Mesendoderm (in vitro differentiated cells): Measurements from ENCODE around the gene HMCN1.

Source experiments
- DNase-seq: peaks from one replicate; pipeline ENCODE4 v3.0.0; 2013
- H2AK5ac ChIP-seq: 2 replicates; pipeline ENCODE4 v1.6.1; 2013; ENCODE audit warnings: low read length, inconsistent platforms
- H2BK120ac ChIP-seq: 2 replicates; pipeline ENCODE4 v1.6.1; 2013; ENCODE audit warnings: low read depth, mild to moderate bottlenecking, low read length, moderate library complexity, mixed read lengths
- H2BK15ac ChIP-seq: replicated peaks from 2 replicates; pipeline ENCODE4 v1.6.1; 2013; ENCODE audit warnings: low read depth, mild to moderate bottlenecking, moderate library complexity
- H2BK5ac ChIP-seq: 2 replicates; pipeline ENCODE4 v1.6.1; 2013; ENCODE audit warnings: low read length, inconsistent platforms
- H3K18ac ChIP-seq: 2 replicates; pipeline ENCODE4 v1.6.1; 2013; ENCODE audit warnings: mild to moderate bottlenecking, low read length, mixed read lengths
- H3K23ac ChIP-seq: one replicate; pipeline ENCODE4 v1.6.1; 2013; ENCODE audit warnings: low read length
- H3K27ac ChIP-seq: 2 replicates; pipeline ENCODE4 v1.5.1; 2013; ENCODE audit warnings: low read depth, mild to moderate bottlenecking, inconsistent platforms, low read length, moderate library complexity
- H3K27me3 ChIP-seq: 2 replicates; pipeline ENCODE4 v1.6.1; 2013; ENCODE audit warnings: low read length, control low read depth, mild to moderate bottlenecking, inconsistent platforms; ENCODE audit not compliant: insufficient read depth, poor library complexity
- H3K36me3 ChIP-seq: 2 replicates; pipeline ENCODE4 v1.6.1; 2013; ENCODE audit warnings: low read length, inconsistent platforms; ENCODE audit not compliant: control insufficient read depth, insufficient read depth
- H3K4ac ChIP-seq: one replicate; pipeline ENCODE4 v1.6.1; 2013; ENCODE audit warnings: low read depth, mild to moderate bottlenecking, low read length, moderate library complexity
- H3K4me1 ChIP-seq: 2 replicates; pipeline ENCODE4 v1.6.1; 2013; ENCODE audit warnings: low read depth, low read length, inconsistent platforms; ENCODE audit not compliant: control insufficient read depth
- H3K4me2 ChIP-seq: 2 replicates; pipeline ENCODE4 v1.6.1; 2013; ENCODE audit warnings: low read length
- H3K4me3 ChIP-seq: 2 replicates; pipeline ENCODE4 v1.5.1; 2013; ENCODE audit warnings: mild to moderate bottlenecking, low read length
- H3K56ac ChIP-seq: one replicate; pipeline ENCODE4 v1.6.1; 2013; ENCODE audit warnings: low read length
- H3K79me1 ChIP-seq: 2 replicates; pipeline ENCODE4 v1.6.1; 2013; ENCODE audit warnings: low read length, inconsistent platforms
- H3K79me2 ChIP-seq: 2 replicates; pipeline ENCODE4 v1.6.1; 2013; ENCODE audit warnings: mild to moderate bottlenecking, low read length; ENCODE audit not compliant: control insufficient read depth, insufficient read depth
- H3K9ac ChIP-seq: 2 replicates; pipeline ENCODE4 v1.6.1; 2013; ENCODE audit warnings: low read length, inconsistent platforms
- H4K5ac ChIP-seq: one replicate; pipeline ENCODE4 v1.6.1; 2013; ENCODE audit warnings: low read length
- H4K8ac ChIP-seq: one replicate; pipeline ENCODE4 v1.6.1; 2013; ENCODE audit warnings: low read depth, mild to moderate bottlenecking, control low read depth, low read length, moderate library complexity
- WGBS: extraction: QIAGEN DNeasy Blood & Tissue Kit; methylation state at CpG from one replicate; pipeline ENCODE4 v1.1.7; 2013; ENCODE audit warnings: low lambda C conversion rate, missing lambda C conversion rate; ENCODE audit not compliant: insufficient coverage; ENCODE audit errors: extremely low coverage; 5-methylcytosine and 5-hydroxymethylcytosine counted together

The HMCN1 gene

GRCh38 chr1:186164773-186165172 lies 430.6 kb downstream of the HMCN1 start:
- Histone ChIP-seq H3K79me2 (no peaks in the 10 kb centered on the region), H2BK120ac (no peak overlapping the region), H3K4me3 (no peak overlapping the region), H2AK5ac (no peak overlapping the region), H3K4me2 (no peak overlapping the region), H4K5ac (no peak overlapping the region), H3K23ac (no peak overlapping the region), H3K27ac (no peak overlapping the region), H3K9ac (no peak overlapping the region), H3K27me3 (no peaks in the 10 kb centered on the region), H2BK15ac (no peak overlapping the region), H3K18ac (no peak overlapping the region), H3K79me1 (no peaks in the 10 kb centered on the region), H3K56ac (no peak overlapping the region), H3K4me1 (no peaks in the 10 kb centered on the region), H3K4ac (no peak overlapping the region), H4K8ac (no peak overlapping the region), H3K36me3 (no peaks in the 10 kb centered on the region), H2BK5ac (no peak overlapping the region)
- no CpG with 5 or more reads among the region's 3 CpGs for WGBS
- DNase-seq = no peak

- WGBS = no CpG with 5 or more reads among the region's 1 CpG
- no peaks in the 10 kb centered on the region for H3K79me1 ChIP-seq
- no peak for DNase-seq
- no peak overlapping the region for H3K56ac ChIP-seq
- H4K8ac ChIP-seq = no peak overlapping the region
- no peak overlapping the region for H4K5ac ChIP-seq
- no peak overlapping the region for H3K4me2 ChIP-seq
- H2BK120ac ChIP-seq = no peak overlapping the region
- no peak overlapping the region for H2BK5ac ChIP-seq
- no peaks in the 10 kb centered on the region for H3K27me3 ChIP-seq
- H3K18ac ChIP-seq = no peak overlapping the region
- no peak overlapping the region for H3K9ac ChIP-seq
- no peaks in the 10 kb centered on the region for H3K4me1 ChIP-seq
- no peak overlapping the region for H3K4ac ChIP-seq
- H3K27ac ChIP-seq = no peak overlapping the region
- no peak overlapping the region for H3K23ac ChIP-seq
- no peak overlapping the region for H2AK5ac ChIP-seq
- H3K79me2 ChIP-seq = no peaks in the 10 kb centered on the region
- no peaks in the 10 kb centered on the region for H3K36me3 ChIP-seq
- H3K4me3 ChIP-seq = no peak overlapping the region
- no peak overlapping the region for H2BK15ac ChIP-seq
Observed at GRCh38 chr1:186165303-186165702, 431.1 kb downstream of the HMCN1 start.

GRCh38 chr1:186167096-186167668 lies 433.0 kb downstream of the HMCN1 start:
- Histone ChIP-seq H3K9ac (no peak overlapping the region), H3K79me2 (no peaks in the 10 kb centered on the region), H3K23ac (no peak overlapping the region), H3K4me1 (no peaks in the 10 kb centered on the region), H3K4me3 (no peak overlapping the region), H3K4ac (no peak overlapping the region), H4K5ac (no peak overlapping the region), H3K79me1 (no peaks in the 10 kb centered on the region), H4K8ac (no peak overlapping the region), H2BK5ac (no peak overlapping the region), H3K4me2 (no peak overlapping the region), H3K27me3 (no peaks in the 10 kb centered on the region), H3K18ac (no peak overlapping the region), H2BK15ac (no peak overlapping the region), H3K36me3 (no peaks in the 10 kb centered on the region), H2AK5ac (no peak overlapping the region), H2BK120ac (no peak overlapping the region), H3K56ac (no peak overlapping the region), H3K27ac (no peak overlapping the region)
- DNase-seq = no peak
- no CpG with 5 or more reads among the region's 5 CpGs for WGBS

- Histone ChIP-seq H4K8ac (no peak overlapping the region), H3K27me3 (no peaks in the 10 kb centered on the region), H3K18ac (no peak overlapping the region), H2BK15ac (no peak overlapping the region), H2BK5ac (no peak overlapping the region), H3K56ac (no peak overlapping the region), H3K23ac (no peak overlapping the region), H3K4ac (no peak overlapping the region), H2BK120ac (no peak overlapping the region), H2AK5ac (no peak overlapping the region), H3K79me2 (no peaks in the 10 kb centered on the region), H4K5ac (no peak overlapping the region), H3K79me1 (no peaks in the 10 kb centered on the region), H3K9ac (no peak overlapping the region), H3K36me3 (no peaks in the 10 kb centered on the region), H3K4me3 (no peak overlapping the region), H3K4me1 (no peaks in the 10 kb centered on the region), H3K4me2 (no peak overlapping the region), H3K27ac (no peak overlapping the region)
- no CpG with 5 or more reads among the region's 4 CpGs for WGBS
- DNase-seq = peak; percentile 8
Observed at GRCh38 chr1:186175588-186175987, 441.4 kb downstream of the HMCN1 start.

- H3K9ac ChIP-seq = no peak overlapping the region
- no CpG with 5 or more reads among the region's 5 CpGs for WGBS
- H3K56ac ChIP-seq = no peak overlapping the region
- no peak for DNase-seq
- no peak overlapping the region for H2AK5ac ChIP-seq
- H3K79me2 ChIP-seq = no peaks in the 10 kb centered on the region
- no peak overlapping the region for H3K4me2 ChIP-seq
- no peak overlapping the region for H3K23ac ChIP-seq
- no peak overlapping the region for H3K27ac ChIP-seq
- H3K36me3 ChIP-seq = no peaks in the 10 kb centered on the region
- H2BK120ac ChIP-seq = no peak overlapping the region
- no peak overlapping the region for H3K4ac ChIP-seq
- H3K79me1 ChIP-seq = no peaks in the 10 kb centered on the region
- no peaks in the 10 kb centered on the region for H3K4me1 ChIP-seq
- no peak overlapping the region for H3K18ac ChIP-seq
- H4K8ac ChIP-seq = no peak overlapping the region
- no peak overlapping the region for H2BK15ac ChIP-seq
- H3K4me3 ChIP-seq = no peak overlapping the region
- no peaks in the 10 kb centered on the region for H3K27me3 ChIP-seq
- no peak overlapping the region for H2BK5ac ChIP-seq
- H4K5ac ChIP-seq = no peak overlapping the region
Observed at GRCh38 chr1:186178426-186179043, 444.3 kb downstream of the HMCN1 start.

- H4K5ac ChIP-seq = no peak overlapping the region
Observed at GRCh38 chr1:186179231-186179630, 445.0 kb downstream of the HMCN1 start.

More at GRCh38 chr1:186179231-186179630, 445.0 kb downstream of the HMCN1 start:
- H2AK5ac ChIP-seq = no peak overlapping the region
- H3K4ac ChIP-seq = no peak overlapping the region
- H3K9ac ChIP-seq = no peak overlapping the region
- no peak overlapping the region for H3K4me2 ChIP-seq
- no peaks in the 10 kb centered on the region for H3K36me3 ChIP-seq
- no peak overlapping the region for H2BK15ac ChIP-seq
- H3K27me3 ChIP-seq = no peaks in the 10 kb centered on the region
- H3K79me2 ChIP-seq = no peaks in the 10 kb centered on the region
- no peak overlapping the region for H4K8ac ChIP-seq
- H3K79me1 ChIP-seq = no peaks in the 10 kb centered on the region
- H3K56ac ChIP-seq = no peak overlapping the region
- H3K27ac ChIP-seq = no peak overlapping the region
- H3K23ac ChIP-seq = no peak overlapping the region
- no peak overlapping the region for H2BK120ac ChIP-seq
- H3K4me1 ChIP-seq = no peaks in the 10 kb centered on the region
- no peak overlapping the region for H3K4me3 ChIP-seq
- H3K18ac ChIP-seq = no peak overlapping the region
- H2BK5ac ChIP-seq = no peak overlapping the region
- WGBS = no CpG with 5 or more reads among the region's 3 CpGs
- DNase-seq = no peak
